GM21367 (cell line): ENCODE data around the gene SLC35B2.
"Not testable (repeated sequence)": the region's sequence is repeated elsewhere in the genome, so short reads cannot be mapped to it uniquely, and the experiment has no call there.

Experiments used
- ATAC-seq: cut with Tn5 transposase; IDR thresholded peaks from one replicate; pipeline ENCODE4 v1.9.1; 2021; ENCODE audit not compliant: unreplicated experiment

Gene SLC35B2

GRCh38 chr6:44235891-44236516, 21.3 kb downstream of the SLC35B2 start:
- no peak for ATAC-seq

DNA sequence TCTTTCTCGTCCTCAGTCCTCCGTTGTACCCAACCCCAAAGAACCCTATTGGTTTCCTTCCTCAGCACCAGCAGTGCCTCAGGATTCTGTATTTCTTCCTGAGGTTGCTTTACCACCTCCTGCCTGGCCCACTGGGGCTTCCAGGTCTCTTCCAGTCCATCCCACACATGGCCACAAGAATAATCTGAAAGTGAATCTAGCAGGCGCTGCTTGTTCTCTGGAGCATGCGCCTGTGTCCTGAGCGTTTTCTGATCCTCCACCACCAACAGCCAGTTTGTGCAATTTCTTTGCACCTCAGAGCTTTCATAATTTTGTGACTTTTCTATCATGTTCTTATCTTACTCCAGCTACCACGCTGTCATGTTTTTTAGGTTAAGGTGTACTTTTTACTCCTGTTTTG, 22.1 kb downstream of the SLC35B2 start:
- no peak for ATAC-seq

DNA sequence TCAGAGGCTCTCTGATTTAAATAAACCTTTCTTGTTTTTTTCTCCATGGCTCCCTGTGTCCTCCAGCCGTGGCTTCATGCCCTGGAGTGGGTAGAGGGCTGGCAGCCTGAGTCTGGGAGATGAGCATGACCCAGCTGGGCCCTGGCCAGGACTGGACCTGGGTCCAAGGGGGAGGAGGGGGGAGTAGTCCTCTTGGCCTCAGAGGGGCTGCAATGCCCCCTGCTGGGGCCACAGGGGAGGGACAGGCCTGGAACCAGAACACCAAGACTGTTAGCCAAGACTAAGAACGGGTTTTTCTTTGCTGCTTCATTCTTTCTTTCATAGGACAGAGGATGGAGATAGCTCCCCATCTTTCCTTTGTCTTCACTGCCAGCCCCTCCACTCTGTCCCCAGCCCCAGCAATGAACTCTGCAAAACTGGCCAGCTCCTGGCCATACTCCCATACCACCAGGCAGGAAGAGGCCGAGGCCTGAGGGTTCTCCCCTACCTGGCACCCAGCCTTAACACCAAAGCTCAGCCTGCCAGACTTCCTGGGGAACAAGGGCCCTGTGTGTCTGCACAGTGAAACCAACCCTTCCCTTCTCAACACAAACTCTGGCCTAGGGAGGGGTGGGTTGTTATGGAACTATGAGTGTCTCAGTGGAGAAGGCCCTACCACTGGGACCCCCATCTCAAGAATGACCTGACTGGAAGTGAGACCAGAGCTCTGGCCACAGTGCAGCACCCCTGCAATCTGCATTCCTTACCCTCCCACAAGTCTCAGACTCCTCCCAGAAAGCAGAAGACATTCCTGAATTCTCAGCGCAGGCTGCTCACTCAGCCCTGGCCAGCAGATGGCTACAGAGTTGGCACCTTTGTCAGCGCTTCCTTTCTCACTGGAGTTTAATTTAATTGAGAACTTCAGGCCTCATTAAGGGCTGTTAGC, 23.0 kb downstream of the SLC35B2 start:
- no peak for ATAC-seq

GRCh38 chr6:44233567-44234100, 23.7 kb downstream of the SLC35B2 start:
- ATAC-seq: no peak

DNA sequence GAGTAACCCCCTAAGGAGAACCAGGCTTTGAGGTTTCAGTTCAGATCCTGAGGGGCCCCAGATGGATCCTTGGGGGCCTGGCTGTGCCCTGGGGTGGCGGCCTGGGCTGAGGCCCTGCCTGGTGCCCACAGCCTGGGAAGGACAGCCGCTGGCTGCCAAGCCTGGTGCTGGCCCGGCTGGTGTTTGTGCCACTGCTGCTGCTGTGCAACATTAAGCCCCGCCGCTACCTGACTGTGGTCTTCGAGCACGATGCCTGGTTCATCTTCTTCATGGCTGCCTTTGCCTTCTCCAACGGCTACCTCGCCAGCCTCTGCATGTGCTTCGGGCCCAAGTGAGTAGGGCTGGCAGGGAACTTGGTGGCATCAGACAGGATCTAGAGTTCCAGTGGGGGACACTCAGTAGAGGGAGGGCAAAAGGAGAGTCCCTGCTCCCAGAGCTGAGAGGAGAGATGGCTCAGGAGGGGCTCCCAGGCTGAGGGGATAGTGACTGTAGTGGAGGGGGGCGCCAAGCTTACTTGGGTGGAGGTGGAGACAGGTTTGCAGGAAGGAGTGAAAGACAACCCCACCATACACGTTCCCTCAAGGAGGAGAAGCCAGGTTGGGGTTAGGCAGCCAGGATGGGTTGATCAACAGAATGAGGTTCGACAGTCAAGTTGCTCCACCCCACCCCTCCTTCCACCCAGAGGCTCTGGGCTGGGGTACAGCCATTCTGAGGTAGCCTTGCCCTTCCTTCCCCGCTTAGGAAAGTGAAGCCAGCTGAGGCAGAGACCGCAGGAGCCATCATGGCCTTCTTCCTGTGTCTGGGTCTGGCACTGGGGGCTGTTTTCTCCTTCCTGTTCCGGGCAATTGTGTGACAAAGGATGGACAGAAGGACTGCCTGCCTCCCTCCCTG, 24.4 kb downstream of the SLC35B2 start:
- ATAC-seq: no peak

- ATAC-seq: not testable (repeated sequence)
These were observed 25.9 kb downstream of the SLC35B2 start for GRCh38 chr6:44231426-44231825.

DNA sequence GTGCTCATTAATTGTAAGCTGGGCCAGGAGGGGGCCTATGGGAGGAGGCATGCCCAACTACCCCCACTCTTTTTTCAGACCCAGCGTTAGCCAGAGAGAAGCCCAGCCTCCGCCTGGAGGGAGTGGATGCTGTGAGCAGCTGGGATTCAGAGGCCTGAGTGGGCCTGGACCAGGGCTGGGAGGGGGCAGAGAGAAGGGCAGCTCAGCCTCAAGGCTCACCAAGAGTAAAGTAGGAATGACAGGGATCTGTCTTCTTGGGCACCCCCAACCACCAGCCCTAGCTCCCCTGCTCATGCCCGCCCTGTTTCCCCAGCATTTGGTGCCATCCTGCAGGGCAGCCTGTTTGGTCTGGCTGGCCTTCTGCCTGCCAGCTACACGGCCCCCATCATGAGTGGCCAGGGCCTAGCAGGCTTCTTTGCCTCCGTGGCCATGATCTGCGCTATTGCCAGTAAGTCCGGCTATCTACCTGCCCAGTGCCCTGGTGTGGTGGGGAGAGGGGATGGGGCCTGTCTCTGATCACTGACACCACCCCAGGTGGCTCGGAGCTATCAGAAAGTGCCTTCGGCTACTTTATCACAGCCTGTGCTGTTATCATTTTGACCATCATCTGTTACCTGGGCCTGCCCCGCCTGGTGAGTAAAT, 27.2 kb downstream of the SLC35B2 start:
- no peak for ATAC-seq

DNA sequence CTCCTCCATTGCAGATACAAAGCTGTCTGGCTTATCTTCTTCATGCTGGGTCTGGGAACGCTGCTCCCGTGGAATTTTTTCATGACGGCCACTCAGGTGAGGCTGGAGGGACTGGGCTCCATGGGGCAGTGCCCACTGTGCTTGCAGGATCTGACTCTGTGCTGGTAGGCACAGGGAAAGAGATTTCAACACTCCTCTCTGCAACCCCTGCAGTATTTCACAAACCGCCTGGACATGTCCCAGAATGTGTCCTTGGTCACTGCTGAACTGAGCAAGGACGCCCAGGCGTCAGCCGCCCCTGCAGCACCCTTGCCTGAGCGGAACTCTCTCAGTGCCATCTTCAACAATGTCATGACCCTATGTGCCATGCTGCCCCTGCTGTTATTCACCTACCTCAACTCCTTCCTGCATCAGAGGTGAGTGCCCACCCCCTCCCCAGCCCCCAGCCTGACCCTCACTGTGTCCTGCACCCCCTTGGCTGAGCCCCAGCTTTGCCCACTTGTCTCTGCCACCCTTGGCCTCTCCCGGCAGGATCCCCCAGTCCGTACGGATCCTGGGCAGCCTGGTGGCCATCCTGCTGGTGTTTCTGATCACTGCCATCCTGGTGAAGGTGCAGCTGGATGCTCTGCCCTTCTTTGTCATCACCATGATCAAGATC, 27.8 kb downstream of the SLC35B2 start:
- no peak for ATAC-seq

DNA sequence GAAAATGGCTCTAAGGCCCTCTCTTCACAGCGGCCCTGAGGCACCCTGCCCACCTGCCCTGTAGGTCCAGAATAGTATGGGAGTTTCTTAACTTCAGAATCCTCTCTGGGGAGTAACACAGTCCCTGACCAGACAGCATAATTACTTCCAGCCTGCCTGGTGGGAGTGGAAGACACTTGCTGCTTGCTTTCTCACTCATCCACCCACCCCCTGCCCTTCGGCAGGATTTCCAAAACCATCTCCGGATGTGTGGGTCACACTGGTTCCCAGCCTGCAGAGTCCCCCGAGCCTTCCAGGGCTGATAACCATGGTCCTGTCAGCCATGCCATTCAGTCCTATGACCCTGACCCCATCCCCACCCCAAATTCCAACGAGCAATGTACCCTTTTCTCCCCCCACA, 28.5 kb downstream of the SLC35B2 start:
- no peak for ATAC-seq

DNA sequence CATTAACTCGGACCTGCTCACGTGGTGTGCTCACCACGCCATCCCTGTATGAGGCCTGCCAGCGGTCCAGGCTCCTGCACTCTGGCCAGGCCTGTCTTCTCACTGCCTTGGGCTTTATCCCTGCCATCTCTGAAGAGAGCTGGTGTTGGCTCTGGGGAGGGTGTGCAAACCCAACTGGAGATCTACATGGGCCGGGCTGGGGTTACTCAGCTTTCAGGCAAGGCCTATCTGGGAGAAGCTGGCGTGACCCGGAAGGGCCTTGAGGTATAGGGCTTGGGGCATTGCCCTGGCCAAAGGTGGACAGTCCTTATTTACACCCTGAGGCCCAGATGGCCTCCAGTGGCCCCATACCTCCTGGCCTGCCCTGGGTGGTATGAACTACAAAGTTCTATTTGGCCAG, 28.9 kb downstream of the SLC35B2 start:
- no peak for ATAC-seq

GRCh38 chr6:44228031-44228430, 29.3 kb downstream of the SLC35B2 start:
- ATAC-seq: no peak

- no peak for ATAC-seq
These were observed 30.1 kb downstream of the SLC35B2 start for GRCh38 chr6:44227148-44227793.

- no peak for ATAC-seq
These were observed 30.8 kb downstream of the SLC35B2 start for GRCh38 chr6:44226368-44227147.

DNA sequence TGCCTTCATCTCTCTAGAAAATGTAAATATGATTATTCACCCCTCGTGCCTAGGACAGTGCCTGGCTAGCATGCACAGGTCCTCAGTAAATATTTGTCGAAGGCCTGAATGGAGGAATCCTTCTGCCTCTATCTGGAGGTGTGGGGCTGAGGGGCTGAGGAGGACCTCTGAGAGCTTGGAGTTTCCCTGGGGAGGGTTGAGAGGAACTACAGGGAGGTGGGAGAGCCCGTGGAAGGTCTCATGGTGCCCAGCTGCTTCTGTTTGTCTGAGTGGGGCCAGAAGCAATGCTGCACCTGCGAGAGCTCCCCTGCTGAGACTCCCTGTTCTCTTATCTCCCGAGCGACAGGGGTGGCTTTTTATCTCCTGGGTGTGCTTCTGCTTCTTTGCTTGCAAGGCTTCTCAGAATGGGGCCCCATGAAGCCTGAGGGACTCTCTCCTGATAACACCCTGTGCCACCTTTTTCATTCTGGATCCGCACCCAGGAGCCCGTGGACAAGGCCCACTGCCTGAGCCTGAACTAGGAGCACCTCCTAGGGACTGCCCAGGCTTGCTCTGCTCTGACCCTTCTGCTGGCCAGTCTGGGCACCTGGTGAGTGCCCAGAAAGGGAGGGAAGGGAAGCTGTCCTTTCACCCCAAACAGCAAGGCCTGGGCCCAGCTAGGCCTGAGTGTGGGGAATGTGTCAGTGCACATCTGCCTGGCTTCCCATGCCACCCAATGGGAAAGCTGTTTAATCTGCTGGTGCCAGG, 31.6 kb downstream of the SLC35B2 start:
- no peak for ATAC-seq

- ATAC-seq: no peak
These were observed 32.4 kb downstream of the SLC35B2 start for GRCh38 chr6:44224965-44225305.

DNA sequence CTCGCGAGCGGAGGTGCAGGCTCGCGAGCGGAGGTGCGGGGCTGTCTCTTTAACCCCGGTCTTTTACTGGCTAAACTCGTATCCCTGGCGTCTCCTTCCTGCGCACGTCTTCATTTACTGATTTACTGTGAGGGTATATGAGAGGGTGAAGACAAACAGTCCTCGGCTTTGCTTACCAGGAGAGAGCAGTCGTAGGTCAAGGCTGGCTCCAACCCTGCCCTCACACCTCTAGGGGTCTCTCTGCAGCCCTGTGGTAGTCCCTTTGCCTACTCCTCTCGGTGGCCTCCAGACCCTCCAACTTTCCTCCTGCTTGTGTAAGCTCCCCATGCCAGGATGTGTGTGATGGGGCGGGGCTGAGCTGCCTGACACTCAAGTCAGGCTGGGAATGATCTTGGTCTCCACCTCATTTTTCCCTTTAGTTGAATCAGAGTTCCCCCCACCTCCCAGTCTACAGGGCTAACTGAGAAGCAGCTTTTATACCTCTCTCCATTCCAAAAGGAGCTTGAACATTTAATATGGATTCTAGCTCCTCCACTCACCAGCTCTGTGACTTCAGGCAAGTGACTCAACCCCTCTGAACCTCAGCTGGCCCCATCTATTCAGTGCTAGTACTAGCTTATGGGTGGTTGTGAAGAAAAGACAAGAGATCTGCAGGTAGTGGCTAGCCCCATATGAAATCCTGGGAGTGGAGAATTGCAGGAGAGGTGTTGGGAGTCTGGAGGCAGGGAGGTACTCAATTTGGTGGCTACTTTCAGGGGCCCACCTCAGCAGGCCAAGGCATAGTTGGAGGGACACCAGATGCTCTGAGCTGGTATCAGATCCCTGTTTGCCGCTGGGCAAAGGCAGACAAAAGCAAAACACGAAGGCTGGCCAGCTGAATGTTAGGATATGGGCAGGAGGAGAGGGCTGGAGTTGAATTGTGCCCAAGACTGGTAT, 33.0 kb downstream of the SLC35B2 start:
- ATAC-seq: no peak

DNA sequence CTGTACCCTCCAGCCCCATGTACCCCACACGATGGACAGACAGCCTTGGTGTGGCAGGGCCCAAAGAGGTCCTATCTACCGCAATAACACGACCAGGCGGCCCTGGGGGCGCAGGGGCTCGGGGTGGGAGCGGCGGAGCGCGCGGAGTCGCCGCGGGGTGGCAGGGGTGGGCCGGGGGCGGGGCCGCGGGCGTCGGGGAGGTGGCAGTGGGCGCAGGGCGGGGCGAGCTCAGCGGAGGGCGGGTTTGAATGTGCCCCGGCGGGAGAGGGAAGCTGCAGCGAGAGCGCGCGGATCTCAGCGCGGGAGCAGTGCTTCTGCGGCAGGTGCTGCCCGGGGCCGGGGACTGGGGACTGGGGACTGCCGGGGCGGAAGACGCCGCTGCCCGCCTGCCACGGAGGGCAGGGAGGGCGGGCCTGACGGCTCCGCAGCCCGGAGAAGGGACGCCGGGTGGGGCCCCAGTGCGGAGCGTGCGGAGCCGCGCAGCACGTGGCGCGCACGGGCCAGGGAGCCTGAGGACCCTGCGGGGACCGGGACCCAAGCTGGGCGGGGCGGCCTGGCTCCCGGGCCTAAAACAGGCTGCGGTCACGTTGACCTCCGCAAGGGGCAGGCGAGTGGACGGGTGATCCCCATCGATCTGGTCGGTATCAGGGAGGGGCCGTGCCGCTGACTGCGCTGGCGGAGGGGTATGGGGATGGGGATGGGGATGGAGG, 33.9 kb downstream of the SLC35B2 start, which contains the start of gene SLC29A1:
TSS of gene SLC29A1 (plus strand) at position 277 of the 710 bp plus-strand sequence. CDS start 3,719 bp downstream, outside the sequence.
- ATAC-seq: peak; percentile 49
